Activated CD8-positive, alpha-beta T cell treated with anti-CD3 and anti-CD28 coated beads, Interleukin-2, amount 10 ng/mL, durations not matched to agents 7 days and 5 days (primary cell): ENCODE data around the gene PRKAG2. TPM values are rescaled to one million over a fixed set of nuclear protein-coding genes. Genes with fewer than 3 reads are reported as not detected.

Experiments used
- ATAC-seq: fragments of 150-1000 bp; cut with Tn5 transposase; one replicate; pipeline ENCODE4 v1.10.0; 2021; ENCODE audit warnings: moderate library complexity
- CTCF ChIA-PET: fragments of 350-600 bp; sonication (Branson Sonifier 250); formaldehyde crosslinking; loops from one replicate; lab custom pipeline; 2021; ENCODE audit warnings: antibody characterized with exemption; lab: Charles Lee
- POLR2A ChIA-PET: fragments of 350-600 bp; sonication (Branson Sonifier 250); formaldehyde crosslinking; loops from one replicate; lab custom pipeline; 2021; ENCODE audit warnings: antibody characterized with exemption; lab: Charles Lee
- DNase-seq: peaks from one replicate; pipeline ENCODE4 v3.0.0-alpha.2; 2020
- H3K27ac Mint-ChIP-seq: one replicate; pipeline ENCODE4 v1.8.0; 2021; ENCODE audit warnings: mild to moderate bottlenecking, mixed read lengths
- H3K27me3 Mint-ChIP-seq: one replicate; pipeline ENCODE4 v1.8.0; 2021; ENCODE audit warnings: low read depth, mixed read lengths
- H3K36me3 Mint-ChIP-seq: one replicate; pipeline ENCODE4 v1.8.0; 2021; ENCODE audit warnings: low read depth, mixed read lengths
- H3K4me1 Mint-ChIP-seq: one replicate; pipeline ENCODE4 v1.8.0; 2021; ENCODE audit warnings: low read depth, mixed read lengths
- H3K4me3 Mint-ChIP-seq: one replicate; pipeline ENCODE4 v1.8.0; 2021; ENCODE audit warnings: mild to moderate bottlenecking, mixed read lengths
- H3K9me3 Mint-ChIP-seq: one replicate; pipeline ENCODE4 v1.8.0; 2022; ENCODE audit warnings: mixed read lengths; ENCODE audit not compliant: insufficient read depth
- total RNA-seq, 2 experiments: library from RNA; stranded (reverse); gene quantifications; one replicate each; pipeline ENCODE4 v1.2.3, GENCODE V29; 2021

The PRKAG2 gene
- total RNA-seq, 2 experiments from 2014 or later = 23.6 to 28.3 TPM

GRCh38 chr7:151699147-151699927 is 177.6 kb downstream of the PRKAG2 start:
- Mint-ChIP-seq H3K4me3 (no peak overlapping the region), H3K27ac (no peak overlapping the region), H3K36me3 (no peaks in the 10 kb centered on the region), H3K4me1 (peaks cover 6% of the 10 kb centered on the region), H3K9me3 (no peaks in the 10 kb centered on the region), H3K27me3 (no peaks in the 10 kb centered on the region)
- ATAC-seq (no peak), DNase-seq (no peak)
- CTCF ChIA-PET = no interaction called here
- POLR2A ChIA-PET = no interaction called here

GRCh38 chr7:151697942-151698341 is 179.0 kb downstream of the PRKAG2 start:
- Mint-ChIP-seq H3K27me3 (no peaks in the 10 kb centered on the region), H3K27ac (no peak overlapping the region), H3K4me3 (no peak overlapping the region), H3K4me1 (peaks cover 6% of the 10 kb centered on the region), H3K36me3 (no peaks in the 10 kb centered on the region), H3K9me3 (no peaks in the 10 kb centered on the region)
- no peak for DNase-seq
- no peak for ATAC-seq
- CTCF ChIA-PET = interaction anchor here (1.3 kb wide), 1 partner anchor 65 kb away, joined by 3 read pairs; no protein-coding TSS in a partner anchor
- POLR2A ChIA-PET = no interaction called here

GRCh38 chr7:151697515-151697895 is 179.4 kb downstream of the PRKAG2 start:
- CTCF ChIA-PET = interaction anchor here (1.3 kb wide), 1 partner anchor 64 kb away, joined by 3 read pairs; no protein-coding TSS in a partner anchor

GRCh38 chr7:151696721-151697514 is 180.0 kb downstream of the PRKAG2 start:
- POLR2A ChIA-PET = no interaction called here
- H3K27me3 Mint-ChIP-seq = no peaks in the 10 kb centered on the region
- ATAC-seq = no peak
- H3K27ac Mint-ChIP-seq = no peak overlapping the region
- DNase-seq = no peak
- H3K4me1 Mint-ChIP-seq = peaks cover 6% of the 10 kb centered on the region
- H3K36me3 Mint-ChIP-seq = no peaks in the 10 kb centered on the region
- CTCF ChIA-PET = interaction anchor here (1.3 kb wide), 1 partner anchor 64 kb away, joined by 3 read pairs; no protein-coding TSS in a partner anchor
- H3K9me3 Mint-ChIP-seq = no peaks in the 10 kb centered on the region
- H3K4me3 Mint-ChIP-seq = no peak overlapping the region

More at GRCh38 chr7:151697515-151697895, 179.4 kb downstream of the PRKAG2 start:
- Mint-ChIP-seq H3K4me1 (peaks cover 6% of the 10 kb centered on the region), H3K36me3 (no peaks in the 10 kb centered on the region), H3K27ac (no peak overlapping the region), H3K27me3 (no peaks in the 10 kb centered on the region), H3K9me3 (no peaks in the 10 kb centered on the region), H3K4me3 (no peak overlapping the region)
- ATAC-seq (no peak), DNase-seq (no peak)
- POLR2A ChIA-PET = no interaction called here

GRCh38 chr7:151695951-151696541 is 180.9 kb downstream of the PRKAG2 start:
- POLR2A ChIA-PET = no interaction called here
- ATAC-seq (no peak), DNase-seq (no peak)
- no peak overlapping the region for H3K4me3 Mint-ChIP-seq
- CTCF ChIA-PET = interaction anchor here (1.0 kb wide), 1 partner anchor 10 kb away, joined by 4 read pairs; no protein-coding TSS in a partner anchor
- H3K36me3 Mint-ChIP-seq = no peaks in the 10 kb centered on the region
- H3K9me3 Mint-ChIP-seq = no peaks in the 10 kb centered on the region
- H3K27me3 Mint-ChIP-seq = no peaks in the 10 kb centered on the region
- H3K4me1 Mint-ChIP-seq = peaks cover 6% of the 10 kb centered on the region
- no peak overlapping the region for H3K27ac Mint-ChIP-seq

- DNase-seq (no peak), ATAC-seq (no peak)
- Mint-ChIP-seq H3K4me3 (no peak overlapping the region), H3K36me3 (no peaks in the 10 kb centered on the region), H3K27me3 (no peaks in the 10 kb centered on the region), H3K27ac (no peak overlapping the region), H3K4me1 (peaks cover 6% of the 10 kb centered on the region), H3K9me3 (no peaks in the 10 kb centered on the region)
- POLR2A ChIA-PET = no interaction called here
- CTCF ChIA-PET = interaction anchor here (1.0 kb wide), 1 partner anchor 11 kb away, joined by 4 read pairs; no protein-coding TSS in a partner anchor
Measured at GRCh38 chr7:151694828-151695580, 181.9 kb downstream of the PRKAG2 start.

- DNase-seq = no peak
- POLR2A ChIA-PET = no interaction called here
- Mint-ChIP-seq H3K27ac (no peak overlapping the region), H3K36me3 (no peaks in the 10 kb centered on the region), H3K9me3 (no peaks in the 10 kb centered on the region), H3K4me3 (no peak overlapping the region), H3K27me3 (no peaks in the 10 kb centered on the region), H3K4me1 (peaks cover 6% of the 10 kb centered on the region)
- ATAC-seq = no peak
- CTCF ChIA-PET = no interaction called here
Measured at GRCh38 chr7:151694441-151694827, 182.5 kb downstream of the PRKAG2 start.

- ATAC-seq (no peak), DNase-seq (no peak)
- no peak overlapping the region for H3K27ac Mint-ChIP-seq
- no peak overlapping the region for H3K4me3 Mint-ChIP-seq
- H3K9me3 Mint-ChIP-seq = no peaks in the 10 kb centered on the region
- H3K27me3 Mint-ChIP-seq = no peaks in the 10 kb centered on the region
- no peaks in the 10 kb centered on the region for H3K36me3 Mint-ChIP-seq
- CTCF ChIA-PET = no interaction called here
- POLR2A ChIA-PET = no interaction called here
- peaks cover 6% of the 10 kb centered on the region for H3K4me1 Mint-ChIP-seq
Measured at GRCh38 chr7:151693140-151693539, 183.8 kb downstream of the PRKAG2 start.

GRCh38 chr7:151692721-151693120 is 184.2 kb downstream of the PRKAG2 start:
- peaks cover 6% of the 10 kb centered on the region for H3K4me1 Mint-ChIP-seq
- H3K27ac Mint-ChIP-seq = no peak overlapping the region
- no peaks in the 10 kb centered on the region for H3K27me3 Mint-ChIP-seq
- DNase-seq = no peak
- ChIA-PET CTCF (no interaction called here), POLR2A (no interaction called here)
- no peak for ATAC-seq
- no peak overlapping the region for H3K4me3 Mint-ChIP-seq
- no peaks in the 10 kb centered on the region for H3K36me3 Mint-ChIP-seq
- H3K9me3 Mint-ChIP-seq = no peaks in the 10 kb centered on the region

GRCh38 chr7:151691449-151691848 is 185.5 kb downstream of the PRKAG2 start:
- Mint-ChIP-seq H3K36me3 (no peaks in the 10 kb centered on the region), H3K4me3 (no peak overlapping the region), H3K27me3 (no peaks in the 10 kb centered on the region), H3K27ac (no peak overlapping the region), H3K9me3 (no peaks in the 10 kb centered on the region), H3K4me1 (peaks cover 6% of the 10 kb centered on the region)
- ATAC-seq (no peak), DNase-seq (no peak)
- ChIA-PET CTCF (interaction anchor here (1.0 kb wide), 1 partner anchor 55 kb away, joined by 3 read pairs; no protein-coding TSS in a partner anchor), POLR2A (no interaction called here)

GRCh38 chr7:151690606-151691005 is 186.3 kb downstream of the PRKAG2 start:
- Mint-ChIP-seq H3K27me3 (no peaks in the 10 kb centered on the region), H3K4me1 (peaks cover 6% of the 10 kb centered on the region), H3K36me3 (no peaks in the 10 kb centered on the region), H3K4me3 (no peak overlapping the region), H3K27ac (no peak overlapping the region), H3K9me3 (no peaks in the 10 kb centered on the region)
- CTCF ChIA-PET = interaction anchor here (1.0 kb wide), 1 partner anchor 56 kb away, joined by 3 read pairs; no protein-coding TSS in a partner anchor
- POLR2A ChIA-PET = no interaction called here
- no peak for DNase-seq
- ATAC-seq = no peak
